T-helper 2 cell treated with Interferon-gamma antibody and Interleukin-4, amounts not matched to agents 100 ng/mL and 5 ng/mL, for 36 hours (primary cell): ENCODE data around the gene GPR176. TPM values are rescaled to one million over a fixed set of nuclear protein-coding genes. Genes with fewer than 3 reads are reported as not detected.
"Not testable (repeated sequence)": the region's sequence is repeated elsewhere in the genome, so short reads cannot be mapped to it uniquely, and the experiment has no call there.

Source experiments
- intact Hi-C: fragments of 100-400 bp; cut with micrococcal nuclease; formaldehyde crosslinking; loops from one replicate; pipeline ENCODE4 v1.15.1; 2023
- total RNA-seq: library from RNA; stranded (reverse); gene quantifications from 2 replicates; pipeline ENCODE4 v1.2.3, GENCODE V29; 2022

The GPR176 gene
- total RNA-seq, 1 donor from 2014 or later = not detected

GRCh38 chr15:39893051-39893450, 27.0 kb downstream of the GPR176 start:
- intact Hi-C loops = not testable (repeated sequence)

GRCh38 chr15:39892418-39892817, 27.6 kb downstream of the GPR176 start:
- intact Hi-C loops = no loop called here

GRCh38 chr15:39890621-39891020, 29.4 kb downstream of the GPR176 start:
- intact Hi-C loops = no loop called here

GRCh38 chr15:39889601-39890000, 30.5 kb downstream of the GPR176 start:
- intact Hi-C loops = no loop called here

GRCh38 chr15:39888809-39889208, 31.3 kb downstream of the GPR176 start:
- intact Hi-C loops = no loop called here

- intact Hi-C loops = no loop called here
These were observed 31.8 kb downstream of the GPR176 start for GRCh38 chr15:39888243-39888642.

- intact Hi-C loops = no loop called here
These were observed 32.2 kb downstream of the GPR176 start for GRCh38 chr15:39887832-39888231.

GRCh38 chr15:39887211-39887610, 32.9 kb downstream of the GPR176 start:
- intact Hi-C loops = no loop called here

GRCh38 chr15:39886418-39886817, 33.6 kb downstream of the GPR176 start:
- intact Hi-C loops = no loop called here

GRCh38 chr15:39885099-39885777, 34.8 kb downstream of the GPR176 start:
- intact Hi-C loops = no loop called here

- intact Hi-C loops = no loop called here
These were observed 35.7 kb downstream of the GPR176 start for GRCh38 chr15:39884351-39884750.

GRCh38 chr15:39882602-39883001, 37.5 kb downstream of the GPR176 start:
- intact Hi-C loops = no loop called here

GRCh38 chr15:39881790-39882189, 38.3 kb downstream of the GPR176 start:
- intact Hi-C loops = no loop called here

GRCh38 chr15:39880718-39881387, 39.2 kb downstream of the GPR176 start:
- intact Hi-C loops = no loop called here

GRCh38 chr15:39878406-39878785, 41.7 kb downstream of the GPR176 start:
- intact Hi-C loops = no loop called here

- intact Hi-C loops = loop anchor here (1.0 to 2.0 kb wide), 2 partner anchors 89 to 188 kb away; no protein-coding TSS in a partner anchor
These were observed 45.0 kb downstream of the GPR176 start for GRCh38 chr15:39874890-39875549.

GRCh38 chr15:39873978-39874377, 46.1 kb downstream of the GPR176 start:
- intact Hi-C loops = loop anchor here (2.0 kb wide), 1 partner anchor 187 kb away; no protein-coding TSS in a partner anchor

- intact Hi-C loops = no loop called here
These were observed 49.5 kb downstream of the GPR176 start for GRCh38 chr15:39870537-39870936.

- intact Hi-C loops = no loop called here
These were observed 50.1 kb downstream of the GPR176 start for GRCh38 chr15:39869858-39870515.

- intact Hi-C loops = no loop called here
These were observed 50.8 kb downstream of the GPR176 start for GRCh38 chr15:39869254-39869653.

GRCh38 chr15:39868396-39868795, 51.7 kb downstream of the GPR176 start:
- intact Hi-C loops = no loop called here

GRCh38 chr15:39864116-39864515, 56.0 kb downstream of the GPR176 start:
- intact Hi-C loops = no loop called here
